HepG2 (cell line): ENCODE data around the gene NSD1.

Experiments used
- CTCF ChIP-seq: sonication (generic); formaldehyde crosslinking; IDR thresholded peaks from 2 replicates; pipeline ENCODE4 v1.5.0; 2020; ENCODE audit warnings: mild to moderate bottlenecking, missing genetic modification reagents, moderate library complexity
- FOXJ3 ChIP-seq: sonication (generic); formaldehyde crosslinking; IDR thresholded peaks from 2 replicates; pipeline ENCODE4 v1.4.0; 2020; ENCODE audit warnings: missing genetic modification reagents, mild to moderate bottlenecking, borderline replicate concordance
- KAT2B ChIP-seq: fragments of 150-350 bp; IDR thresholded peaks from 2 replicates; pipeline ENCODE4 v1.6.1; 2014; ENCODE audit warnings: low read depth, low read length, borderline replicate concordance
- PHF8 ChIP-seq: sonication (generic); formaldehyde crosslinking; IDR thresholded peaks from 2 replicates; pipeline ENCODE4 v1.5.0; 2020; ENCODE audit warnings: missing genetic modification reagents
- RNF2 ChIP-seq: fragments of 450-650 bp; conservative IDR thresholded peaks from 2 replicates; pipeline ENCODE4 v1.6.1; 2016; ENCODE audit warnings: low read depth
- SP1 ChIP-seq, 2 experiments: fragments of 450-650 bp in 1 of 2; sonication (generic) in 1 of 2; formaldehyde crosslinking in 1 of 2; IDR thresholded peaks; 2 replicates each; pipeline versions ENCODE4 v1.4.0 to v1.6.1; 2016 to 2020; ENCODE audit warnings: missing genetic modification reagents in 1 of 2
- TEF ChIP-seq: sonication (generic); formaldehyde crosslinking; IDR thresholded peaks from 2 replicates; pipeline ENCODE4 v1.5.0; 2020; ENCODE audit warnings: missing genetic modification reagents
- TRIM24 ChIP-seq: sonication (generic); formaldehyde crosslinking; IDR thresholded peaks from 2 replicates; pipeline ENCODE4 v1.8.0; 2022; ENCODE audit warnings: mild to moderate bottlenecking, missing genetic modification reagents
- ZNF121 ChIP-seq: sonication (generic); formaldehyde crosslinking; IDR thresholded peaks from 2 replicates; pipeline ENCODE4 v1.5.0; 2020; ENCODE audit warnings: mild to moderate bottlenecking, missing genetic modification reagents
- ZNF205 ChIP-seq: IDR thresholded peaks from 2 replicates; pipeline ENCODE4 v1.6.1; 2018; ENCODE audit warnings: missing biosample characterization, missing genetic modification reagents
- ZNF317 ChIP-seq: sonication (generic); formaldehyde crosslinking; IDR thresholded peaks from 2 replicates; pipeline ENCODE4 v1.5.0; 2020; ENCODE audit warnings: mild to moderate bottlenecking, missing genetic modification reagents
- ZNF619 ChIP-seq: sonication (generic); formaldehyde crosslinking; IDR thresholded peaks from 2 replicates; pipeline ENCODE4 v1.4.0; 2020; ENCODE audit warnings: mild to moderate bottlenecking, missing genetic modification reagents
- ZNF761 ChIP-seq: sonication (generic); formaldehyde crosslinking; conservative IDR thresholded peaks from 2 replicates; pipeline ENCODE4 v1.4.0; 2020; ENCODE audit warnings: mild to moderate bottlenecking, missing genetic modification reagents

- TF ChIP-seq ZNF317 (CRISPR knock-in tag) (no peak), ZNF205 (CRISPR knock-in tag) (no peak), RNF2 (no peak), KAT2B (no peak), CTCF (CRISPR knock-in tag) (no peak), ZNF619 (CRISPR knock-in tag) (no peak), TEF (CRISPR knock-in tag) (no peak), ZNF761 (CRISPR knock-in tag) (no peak), TRIM24 (CRISPR knock-in tag) (no peak), SP1 (IDR thresholded peaks at IDR 0.05) (no peak), SP1 (CRISPR knock-in tag; IDR thresholded peaks at IDR 0.05) (no peak), PHF8 (CRISPR knock-in tag) (no peak), ZNF121 (CRISPR knock-in tag) (no peak), FOXJ3 (CRISPR knock-in tag) (no peak)
Observed at GRCh38 chr5:177265395-177265794, 131.8 kb downstream of the NSD1 start.
